Measurements from ENCODE around the gene TBC1D7.

Gene TBC1D7

DNA sequence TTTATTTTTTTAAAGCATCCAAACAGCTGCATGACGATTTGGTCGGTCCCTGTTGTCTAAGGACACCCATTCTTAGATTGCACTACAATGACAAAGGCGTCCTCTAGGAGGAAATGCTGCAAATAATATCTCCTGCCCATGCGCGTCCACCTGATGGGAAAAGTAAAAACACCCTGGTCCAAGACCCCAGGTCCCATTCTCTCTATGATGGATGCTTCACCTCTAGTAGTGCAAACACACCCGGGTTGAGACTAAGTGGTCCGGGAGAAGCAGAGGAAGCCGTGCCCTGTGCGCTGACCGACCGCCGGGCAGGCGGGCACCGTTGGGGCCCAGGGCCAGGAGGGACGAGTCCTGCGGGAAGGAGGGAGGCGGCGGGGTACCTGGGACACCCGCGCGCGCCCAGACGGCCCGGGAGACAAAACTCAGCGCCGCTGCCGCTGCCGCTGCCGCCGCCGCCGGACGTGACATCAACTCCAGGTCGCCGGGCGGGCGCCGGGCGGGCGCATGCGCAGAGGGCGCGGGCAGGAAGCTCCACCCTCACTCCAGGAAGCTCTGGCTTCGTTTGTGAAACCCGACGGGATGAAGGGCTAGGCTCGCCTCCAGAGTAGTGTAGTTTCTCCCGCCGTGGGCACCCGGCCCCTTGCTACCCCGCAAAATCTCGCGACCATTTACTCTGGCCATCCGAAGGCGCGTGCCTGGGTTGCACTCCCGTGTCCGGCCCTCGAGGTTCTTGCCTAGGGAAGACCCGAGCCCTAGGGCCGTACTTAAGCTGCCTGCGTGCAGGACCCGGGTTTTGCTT lies at the start of gene TBC1D7:
Gene TBC1D7 (minus strand): TSS at position 462 of the 799 bp plus-strand sequence. CDS start 1,639 bp downstream, outside the sequence.
- DNase-seq (ENCODE audit: low read depth in 2 of 2) = peak; percentile 85 to 89

DNA sequence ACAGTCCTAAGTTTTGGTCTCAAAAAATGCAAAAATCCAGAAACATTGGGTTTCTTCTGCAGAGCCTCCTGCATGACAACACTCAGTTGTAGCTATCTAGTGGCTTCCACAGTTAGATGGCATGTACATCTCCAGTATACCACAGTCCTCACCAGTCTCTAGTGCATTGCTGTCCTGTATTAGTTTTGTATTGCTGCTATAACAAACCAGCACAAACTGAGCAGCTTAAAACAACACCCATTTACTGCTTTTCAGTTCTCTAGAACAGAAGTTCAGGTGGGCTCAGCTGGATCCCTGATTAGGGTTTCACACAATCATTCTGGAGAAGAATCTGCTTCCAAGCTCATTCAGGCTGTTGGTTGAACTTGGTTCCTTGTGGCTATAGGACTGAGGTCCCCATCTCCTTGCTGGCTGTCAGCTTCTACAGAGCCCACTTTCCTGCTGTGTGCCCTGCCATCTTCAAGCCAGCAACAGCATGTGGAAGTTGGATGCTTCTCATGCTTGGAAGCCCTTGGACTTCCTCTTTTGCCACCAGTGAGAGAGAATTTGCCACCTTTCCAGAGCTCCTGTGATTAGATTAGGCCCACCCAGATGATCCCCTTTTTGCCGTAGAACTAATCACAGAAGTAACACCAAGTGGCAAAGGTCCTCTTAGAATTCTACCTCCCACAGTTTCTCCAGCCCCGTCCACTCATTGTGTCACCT lies 48.9 kb upstream of the TBC1D7 start:
- DNase-seq (ENCODE audit: low read depth in 2 of 2) = no peak

DNA sequence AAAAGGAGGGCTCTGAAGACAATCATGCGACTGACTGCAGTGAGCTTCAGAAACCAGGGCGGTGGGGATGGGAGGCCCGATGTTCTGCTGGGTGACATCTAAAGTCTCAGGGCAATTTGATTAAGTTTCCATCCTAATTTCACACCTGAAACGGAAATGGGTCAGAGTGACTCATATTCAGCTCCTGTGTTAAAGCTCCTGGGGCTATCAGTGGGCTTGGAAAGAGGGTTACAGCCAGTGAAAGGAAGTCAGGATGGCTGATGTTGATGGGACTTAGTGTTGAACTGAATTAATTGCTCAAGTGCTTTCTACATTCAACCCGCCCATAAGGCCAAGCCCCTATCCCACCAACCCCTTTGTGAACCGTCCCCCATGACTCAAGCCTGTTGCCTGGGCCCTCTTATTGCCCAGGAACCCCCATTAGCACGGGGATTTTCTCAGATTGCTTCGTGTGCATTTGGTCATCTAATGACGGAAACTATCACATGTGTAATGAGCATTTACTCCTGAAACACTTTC lies 47.1 kb upstream of the TBC1D7 start:
- no peak for DNase-seq (ENCODE audit: low read depth in 2 of 2)

DNA sequence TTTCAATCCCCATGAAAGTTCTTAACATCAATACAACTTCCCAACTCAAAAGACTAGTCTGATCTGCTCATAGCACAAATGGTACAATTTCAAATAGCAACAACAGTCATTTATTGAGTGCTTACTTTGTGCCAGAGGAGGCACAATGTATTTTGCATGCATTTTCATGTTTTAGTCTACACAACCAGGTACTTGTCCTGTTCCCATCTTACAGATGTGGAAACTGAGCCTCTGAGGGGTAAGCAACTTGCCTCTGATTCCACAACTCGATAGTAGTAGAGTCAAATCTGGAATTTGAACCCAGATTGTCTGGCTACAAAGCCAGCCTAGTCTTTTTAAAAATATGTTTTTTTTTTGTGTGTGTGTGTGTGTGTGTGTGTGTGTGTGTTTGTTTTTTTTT lies 45.6 kb upstream of the TBC1D7 start:
- no peak for DNase-seq (ENCODE audit: low read depth in 2 of 2)

DNA sequence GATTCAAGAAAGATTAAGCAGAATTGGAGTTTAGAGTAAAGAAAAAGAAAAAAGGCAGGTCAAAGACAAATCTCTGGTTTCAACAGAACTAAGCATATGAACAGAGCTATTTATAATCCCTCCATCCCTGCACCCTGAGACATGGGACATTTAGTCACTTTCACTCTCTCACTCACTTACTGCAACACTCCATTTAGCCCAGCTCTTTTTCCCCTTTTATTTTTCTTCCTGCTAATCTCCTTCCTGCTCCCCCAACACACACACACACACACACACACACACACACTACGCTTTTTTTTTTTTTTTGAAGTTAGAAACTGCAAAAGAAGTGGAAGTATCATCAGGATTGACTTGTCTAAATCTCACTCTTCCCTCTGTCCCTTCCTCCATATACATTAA lies 45.1 kb upstream of the TBC1D7 start:
- DNase-seq (ENCODE audit: low read depth in 2 of 2) = no peak

DNA sequence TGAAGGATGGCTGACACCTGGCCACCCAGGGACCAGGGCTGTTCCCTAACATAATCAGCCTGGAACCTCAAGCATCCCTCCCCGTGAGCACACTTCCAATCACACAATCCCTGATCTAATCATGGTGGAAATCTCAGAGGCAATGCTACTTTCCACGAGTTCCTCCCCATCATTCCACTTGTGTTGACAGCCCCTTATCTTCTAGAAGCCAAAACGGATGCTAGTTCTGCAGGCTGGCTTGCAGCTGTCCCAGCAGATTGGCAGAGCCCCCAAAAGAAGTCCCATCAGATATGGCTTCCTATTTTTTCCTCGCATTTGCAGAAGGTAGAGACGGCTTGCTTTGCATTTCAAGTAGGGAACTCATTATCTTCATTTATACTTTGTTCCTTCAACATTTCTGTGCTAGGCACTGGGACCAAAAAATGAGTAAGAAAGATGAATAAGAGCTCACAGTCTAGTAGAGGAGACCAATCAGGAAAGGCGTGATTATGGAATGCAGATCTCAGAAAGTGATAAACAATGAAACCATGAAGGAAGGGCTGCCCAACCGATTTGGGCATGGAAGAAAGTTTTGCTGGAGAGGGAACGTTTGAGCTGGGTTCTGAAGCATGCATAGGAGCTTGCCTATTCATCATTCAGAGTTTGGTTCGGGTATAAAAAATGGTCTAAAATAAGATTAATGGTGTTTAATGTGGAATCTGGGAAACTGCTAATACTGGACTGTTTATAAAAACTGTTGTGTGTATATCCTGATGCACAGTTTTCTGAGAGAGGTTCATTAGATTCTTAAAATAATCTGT lies 44.6 kb upstream of the TBC1D7 start:
- DNase-seq (ENCODE audit: low read depth in 2 of 2) = no peak

DNA sequence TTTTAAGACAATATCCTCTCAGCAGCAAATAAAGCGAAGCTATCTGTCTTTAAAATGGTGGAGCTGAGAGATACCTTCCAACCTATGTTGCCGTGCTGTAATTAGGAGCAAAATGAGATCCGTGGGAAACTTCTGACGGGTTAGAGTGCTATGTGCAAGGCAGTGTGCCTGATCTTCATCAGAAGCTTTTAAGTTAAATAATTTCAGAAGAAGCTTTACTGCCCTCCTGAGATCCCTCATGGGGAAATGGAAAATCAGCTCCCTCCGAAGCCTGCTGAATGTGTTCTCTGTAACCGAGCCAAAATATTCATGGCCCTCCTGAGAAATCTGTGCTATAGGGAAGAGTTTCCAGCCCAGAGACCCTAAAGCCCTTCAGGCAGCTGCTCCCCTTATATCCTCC lies 43.7 kb upstream of the TBC1D7 start:
- DNase-seq (ENCODE audit: low read depth in 2 of 2) = no peak

DNA sequence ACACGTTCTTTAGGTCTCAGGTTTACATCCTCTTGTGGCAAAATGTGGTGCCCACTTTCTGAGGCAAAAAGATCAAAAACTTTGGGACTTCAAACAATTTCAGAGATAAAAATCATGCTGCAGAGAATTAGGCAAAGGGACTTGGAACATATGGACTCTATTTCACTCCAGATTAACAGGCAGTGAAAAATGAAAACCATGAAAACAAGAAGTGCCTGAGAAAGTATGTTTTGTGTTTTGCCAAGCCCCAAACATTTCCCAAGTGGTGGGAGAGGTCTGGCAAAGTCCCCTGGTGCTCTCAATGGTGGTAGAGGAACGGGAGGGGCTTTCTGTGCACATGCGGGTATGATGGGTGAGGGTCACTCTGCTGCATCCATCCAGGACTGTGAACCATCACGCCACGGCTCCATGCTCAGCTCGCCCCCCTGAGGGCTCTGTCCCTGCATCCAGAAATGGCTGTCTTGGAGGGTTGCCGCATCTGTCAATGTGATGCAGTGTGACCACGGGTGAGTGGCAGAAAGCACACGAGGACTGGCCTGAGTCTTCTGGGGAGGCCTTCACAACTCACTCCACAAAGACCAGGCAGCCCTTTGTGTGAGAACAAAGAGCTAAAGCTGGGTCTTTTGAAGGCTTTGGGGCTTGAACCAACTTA lies 43.2 kb upstream of the TBC1D7 start:
- DNase-seq (ENCODE audit: low read depth in 2 of 2) = no peak

DNA sequence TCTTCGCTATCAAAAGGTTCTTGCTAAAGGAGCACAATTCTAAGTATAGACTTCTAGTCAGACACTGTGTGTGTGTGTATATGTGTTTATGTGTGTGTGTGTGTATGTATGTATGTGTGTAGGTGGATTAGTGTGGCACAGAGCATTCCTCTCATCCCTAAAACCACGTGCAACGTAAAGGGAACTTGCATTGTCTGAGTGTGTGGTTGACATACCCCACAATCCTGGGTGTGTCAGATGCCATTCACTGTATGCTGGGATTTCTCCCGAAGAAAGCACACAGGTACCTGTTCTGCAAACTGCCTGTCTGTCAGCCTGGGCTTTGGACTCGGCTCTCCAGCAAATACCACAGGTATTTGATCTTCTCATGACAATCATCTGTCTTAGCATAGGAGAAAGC lies 42.3 kb upstream of the TBC1D7 start:
- DNase-seq (ENCODE audit: low read depth in 2 of 2) = no peak

DNA sequence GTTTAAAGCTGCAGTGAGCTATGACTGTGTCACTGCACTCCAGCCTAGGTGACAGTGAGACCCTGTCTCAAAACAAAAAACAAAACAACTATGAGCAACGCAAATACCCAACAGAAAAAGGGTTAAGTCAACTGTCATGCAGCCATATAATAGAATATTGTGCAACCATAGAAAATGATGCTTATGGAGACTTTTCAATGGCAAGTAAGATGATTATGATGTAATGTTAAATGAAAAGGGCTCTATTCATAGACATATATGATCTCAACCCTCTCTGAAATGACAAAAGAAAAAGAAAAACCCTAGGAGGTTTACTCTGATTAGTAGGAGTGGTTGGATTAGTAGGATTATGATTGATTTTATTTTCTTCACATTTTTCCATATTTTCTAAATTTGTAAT lies 41.3 kb upstream of the TBC1D7 start:
- no peak for DNase-seq (ENCODE audit: low read depth in 2 of 2)

DNA sequence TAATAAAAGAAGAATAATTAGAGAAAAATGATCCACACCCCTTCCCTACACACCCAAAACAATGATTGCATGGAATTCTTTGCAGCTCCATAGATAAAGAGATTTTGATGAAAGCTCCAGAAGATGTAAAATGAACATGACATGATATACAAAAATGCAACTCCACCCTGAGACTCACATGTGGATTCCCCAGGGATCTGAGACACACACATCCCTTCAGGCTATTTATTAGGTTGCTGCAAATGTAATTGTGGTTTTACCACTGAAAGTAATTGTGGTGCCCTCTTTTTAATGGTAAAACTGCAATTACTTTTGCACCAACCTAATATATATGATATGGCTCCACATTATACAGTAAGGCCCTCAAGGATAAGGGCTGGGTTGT lies 40.4 kb upstream of the TBC1D7 start:
- DNase-seq (ENCODE audit: low read depth in 2 of 2) = no peak

DNA sequence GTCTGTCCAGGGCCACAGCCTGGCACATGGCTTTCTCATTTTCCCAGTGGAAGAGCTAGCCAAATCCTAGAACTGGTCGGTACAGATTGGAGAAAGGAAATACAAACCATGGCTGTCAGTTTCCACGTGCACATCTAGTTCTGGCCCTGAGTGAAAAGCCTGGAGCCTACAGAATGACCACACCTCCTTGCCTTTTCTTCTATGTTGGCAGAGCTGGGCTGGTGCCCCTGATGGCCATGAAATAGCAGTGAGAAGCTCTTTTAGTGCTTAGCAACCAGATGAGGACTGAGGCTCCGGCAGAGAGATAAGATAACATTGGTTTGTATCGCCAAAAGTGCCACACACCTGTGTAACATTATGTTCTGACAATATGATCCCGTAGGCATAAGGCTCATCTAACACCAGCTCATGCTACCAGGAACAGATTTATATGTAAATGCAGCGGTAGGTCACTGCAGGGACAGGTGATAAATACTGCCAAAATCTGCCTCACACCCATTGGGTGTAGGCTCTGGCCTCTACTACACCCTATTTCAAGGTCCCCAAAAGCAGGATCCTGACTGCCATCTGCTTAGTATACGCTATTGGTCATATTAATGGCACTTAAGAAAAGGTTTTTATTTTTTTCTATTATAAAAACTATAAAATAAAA lies 39.9 kb upstream of the TBC1D7 start:
- DNase-seq (ENCODE audit: low read depth in 2 of 2) = no peak

DNA sequence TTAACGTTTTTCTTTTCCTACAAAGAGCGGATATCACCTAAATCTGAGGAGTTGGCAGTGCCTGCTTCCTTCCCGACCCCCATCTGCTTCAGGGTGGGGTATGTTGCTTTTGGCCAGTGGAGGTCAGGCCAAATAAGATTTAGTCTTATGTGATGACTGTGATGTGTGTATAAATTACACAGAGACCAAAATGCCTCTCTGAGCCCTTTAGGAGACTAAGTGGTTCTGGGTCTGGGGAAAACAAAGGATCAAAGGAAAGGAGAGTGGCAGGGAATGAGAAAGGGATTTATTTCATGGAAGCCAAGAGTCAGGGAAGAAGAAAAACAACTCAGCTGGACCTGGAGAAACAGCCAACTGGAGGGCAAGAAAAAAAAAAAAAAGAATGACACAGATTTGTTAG lies 39.1 kb upstream of the TBC1D7 start:
- no peak for DNase-seq (ENCODE audit: low read depth in 2 of 2)

DNA sequence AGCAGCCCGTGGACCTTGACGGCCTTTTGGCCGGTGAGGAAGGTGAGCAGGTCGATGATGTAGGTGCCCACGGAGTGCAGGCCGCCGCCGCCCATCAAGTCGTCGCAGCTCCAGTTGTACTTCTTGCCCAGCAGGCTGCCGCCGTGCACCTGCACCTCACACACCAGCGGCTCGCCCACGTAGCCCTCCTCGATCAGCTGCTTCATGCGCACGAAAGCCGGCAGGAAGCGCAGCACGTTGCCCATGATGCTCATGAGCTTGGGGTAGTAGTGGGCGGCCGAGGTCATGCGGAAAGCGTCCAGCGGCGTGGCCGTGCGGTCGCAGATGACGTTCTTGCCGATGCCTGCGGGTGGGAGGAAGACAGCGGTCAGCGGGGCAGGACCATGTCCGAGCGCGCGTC lies 37.0 kb upstream of the TBC1D7 start:
- DNase-seq (ENCODE audit: low read depth in 2 of 2) = no peak

DNA sequence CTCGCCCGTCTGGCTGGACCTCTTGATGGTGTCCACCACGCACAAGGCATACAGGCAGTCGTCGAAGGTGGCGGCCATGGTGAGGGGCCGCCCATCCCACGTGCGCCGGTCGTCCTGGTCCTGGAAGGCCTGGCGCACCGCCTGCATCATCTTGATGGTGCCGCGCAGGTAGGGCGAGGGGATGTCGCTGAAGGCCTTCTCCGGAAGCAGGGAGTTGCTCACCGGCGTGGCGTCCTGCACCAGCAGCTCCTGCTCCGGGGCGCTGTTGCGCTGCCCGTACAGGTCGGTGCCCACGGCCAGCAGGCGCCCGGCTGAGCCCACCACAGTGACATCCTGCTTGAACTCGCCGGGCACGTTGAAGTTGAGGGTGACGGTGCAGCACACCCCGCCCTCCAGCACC lies 36.5 kb upstream of the TBC1D7 start:
- no peak for DNase-seq (ENCODE audit: low read depth in 2 of 2)

DNA sequence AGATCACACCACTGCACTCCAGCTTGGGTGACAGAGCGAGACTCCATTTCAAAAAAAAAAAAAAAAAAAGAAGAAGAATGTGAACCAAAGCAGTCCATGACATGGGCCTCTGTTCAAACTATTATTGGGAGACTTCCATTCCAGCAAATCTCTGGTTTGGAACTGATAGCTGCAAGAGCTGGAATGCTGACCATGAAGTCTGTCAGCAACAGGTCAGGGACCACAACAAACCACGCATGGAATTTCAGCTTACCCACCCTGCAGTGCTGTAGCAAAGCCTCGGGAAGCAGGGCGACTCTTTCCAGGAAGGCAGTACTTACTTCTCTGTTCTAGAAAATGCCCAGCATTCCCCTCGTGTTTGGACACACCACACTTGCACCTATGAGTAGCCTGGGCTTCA lies 34.1 kb upstream of the TBC1D7 start:
- no peak for DNase-seq (ENCODE audit: low read depth in 2 of 2)

DNA sequence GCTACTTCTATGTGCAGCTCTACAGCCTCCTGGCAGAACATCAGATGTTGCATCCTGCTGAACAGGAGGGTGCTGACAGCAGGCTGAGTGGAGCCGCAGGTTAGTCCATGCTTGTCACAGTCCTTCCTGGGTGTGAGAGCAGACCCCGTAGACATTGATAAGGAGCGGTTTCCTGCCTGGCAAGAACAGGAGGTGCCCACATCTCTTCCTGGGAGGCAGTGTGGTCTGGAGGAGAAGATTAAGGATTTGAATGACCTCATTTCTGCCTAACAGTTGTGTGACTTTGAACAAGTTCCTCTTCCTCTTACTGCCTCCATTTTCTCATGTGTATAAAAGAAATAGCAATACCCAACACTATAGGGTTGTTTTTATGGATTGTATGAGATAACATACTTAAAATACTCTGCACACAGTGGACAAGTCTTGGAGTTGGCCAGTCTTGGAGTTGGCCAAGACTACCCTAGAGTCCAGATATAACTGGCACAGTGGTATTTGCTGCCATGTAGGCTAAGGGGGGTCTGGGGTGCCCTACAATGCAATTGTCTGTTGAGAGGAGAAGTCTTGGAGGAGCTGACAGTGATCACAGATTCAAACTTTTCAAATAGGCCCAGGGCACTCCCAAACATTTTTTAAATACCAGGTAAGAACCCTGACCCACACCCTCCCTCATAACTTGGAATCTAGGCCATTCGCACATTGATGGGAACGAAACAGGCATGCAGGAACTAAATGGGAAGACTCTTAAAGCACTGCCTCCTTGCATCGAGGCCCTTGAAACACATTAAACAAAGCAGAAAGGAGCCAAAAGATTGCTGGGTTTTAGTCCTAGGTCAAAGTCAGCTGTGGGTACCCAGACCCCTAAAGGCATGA lies 32.6 kb upstream of the TBC1D7 start:
- no peak for DNase-seq (ENCODE audit: low read depth in 2 of 2)

DNA sequence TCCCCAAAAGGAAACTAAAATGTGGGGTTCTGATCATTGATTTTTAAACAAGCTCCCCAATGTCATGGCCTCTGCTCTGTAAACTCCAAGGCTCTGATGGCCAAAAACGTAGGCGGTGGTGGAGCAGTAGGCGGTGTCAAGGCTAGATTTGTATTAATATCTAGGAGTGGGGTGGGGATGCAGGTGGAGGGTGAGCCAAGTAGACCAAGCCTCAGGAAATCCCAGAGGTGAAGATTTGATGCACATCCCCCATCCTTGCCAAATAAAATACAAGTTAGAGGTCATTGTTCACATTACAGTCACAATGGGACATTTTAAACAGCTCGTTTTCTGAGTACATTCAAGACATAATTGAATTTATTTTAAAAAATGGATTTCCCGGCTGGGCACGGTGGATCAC lies 30.9 kb upstream of the TBC1D7 start:
- no peak for DNase-seq (ENCODE audit: low read depth in 2 of 2)

DNA sequence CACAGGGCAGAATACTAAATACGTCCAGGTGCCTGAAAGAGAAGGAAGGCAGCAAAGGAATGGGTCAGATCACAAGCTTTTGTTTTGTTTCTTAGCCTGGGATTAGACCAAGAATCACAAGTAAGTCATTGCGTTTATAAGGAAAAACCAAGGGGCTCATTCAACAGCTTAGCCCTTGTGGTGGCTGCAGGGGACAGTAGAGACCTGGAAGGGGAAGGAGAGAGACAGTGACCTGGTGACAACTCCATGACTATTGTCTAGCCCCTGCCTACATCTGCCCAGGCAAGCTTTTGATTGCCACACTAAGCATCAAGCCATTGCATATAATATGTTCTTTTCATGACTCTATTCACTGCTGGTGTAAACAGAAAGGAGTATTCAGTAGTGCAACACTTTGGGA lies 30.2 kb upstream of the TBC1D7 start:
- DNase-seq (ENCODE audit: low read depth in 2 of 2) = no peak

DNA sequence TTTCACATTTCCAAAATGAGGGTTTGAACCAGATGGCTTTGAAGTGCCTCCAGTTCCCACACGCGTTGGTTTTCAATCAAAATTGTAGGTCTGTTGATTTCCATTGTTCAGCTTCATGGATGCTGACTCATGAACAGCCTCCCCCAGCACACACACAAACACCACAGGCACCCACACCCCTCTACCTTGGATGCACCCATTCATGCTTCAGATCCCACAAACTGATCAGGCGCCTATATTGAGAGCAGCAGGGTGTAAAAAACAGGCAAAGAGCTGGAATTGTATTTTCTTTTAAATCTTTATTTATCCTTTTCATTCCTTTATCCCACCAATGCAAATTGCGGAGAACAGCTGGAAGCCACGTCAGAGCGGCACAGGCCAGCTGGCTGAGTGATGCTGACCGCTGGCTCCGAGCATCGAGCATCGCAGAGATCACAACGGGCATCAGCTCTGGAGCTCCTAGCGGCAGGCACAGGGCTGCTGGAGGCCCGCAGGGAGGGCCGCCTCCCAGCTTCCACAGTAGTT lies 29.3 kb upstream of the TBC1D7 start:
- DNase-seq (ENCODE audit: low read depth in 2 of 2) = no peak
